Measurements from ENCODE around the gene TMEM238.

Gene TMEM238

DNA sequence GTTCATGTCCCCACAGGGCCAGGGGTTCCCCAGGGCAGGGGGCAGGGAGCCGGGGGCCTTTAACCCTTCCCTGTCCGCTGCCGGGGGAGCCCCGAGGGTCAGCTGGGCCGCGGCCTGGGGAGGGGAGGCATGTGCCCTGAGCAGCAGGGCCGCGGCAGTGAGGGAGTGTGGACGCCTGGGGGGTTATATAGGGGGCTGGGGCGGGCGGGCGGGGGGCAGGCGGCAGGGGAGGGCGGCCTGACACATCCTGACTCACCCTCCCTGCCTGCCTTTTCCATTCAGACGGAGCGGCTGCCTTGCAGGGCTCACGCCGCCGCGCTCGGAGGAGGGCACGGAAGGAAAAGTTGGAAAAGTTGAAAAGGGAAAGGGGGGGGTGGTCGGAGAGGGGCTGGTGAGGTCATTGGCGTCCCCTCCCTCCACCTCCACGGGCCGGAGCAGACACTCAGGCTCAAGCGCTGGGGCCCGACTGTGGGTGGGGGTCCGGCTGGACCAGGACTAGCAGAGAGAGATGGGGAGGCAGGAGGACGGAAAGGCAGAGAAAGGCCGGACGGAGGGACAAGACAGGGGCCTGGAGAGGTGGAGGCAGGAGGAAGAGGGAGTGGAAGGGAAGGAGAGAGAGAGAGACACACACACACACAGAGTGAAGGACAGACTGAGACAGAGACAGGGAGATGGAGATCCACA, 13.6 kb downstream of the TMEM238 start, which contains the start of gene IL11:
TSS of gene IL11 (minus strand) at position 159 of the 684 bp plus-strand sequence. CDS start at position 6, 153 bp downstream.
- H3K9ac ChIP-seq = no peak within 1 kb of the TSS; the same call in 1 of the 2 replicates
- no peaks in the 10 kb centered on the region for H3K9me3 ChIP-seq
- H4K20me1 ChIP-seq = peaks cover 34% of the 10 kb centered on the region
- H3K27me3 ChIP-seq = peaks cover 75% of the 10 kb centered on the region
- H3K36me3 ChIP-seq = no peaks in the 10 kb centered on the region
- H3K27ac ChIP-seq = no peak within 1 kb of the TSS
- H3K4me1 ChIP-seq = peaks cover 20% of the 10 kb centered on the region
- peak within 1 kb of the TSS; percentile 87 for H3K4me2 ChIP-seq
- TF ChIP-seq Cebpa-rat (IDR thresholded peaks at IDR 0.05) = no peak
- peak within 1 kb of the TSS; percentile 61 for H3K4me3 ChIP-seq

GRCh38 chr19:55369653-55370304, 14.3 kb downstream of the TMEM238 start:
- Histone ChIP-seq H3K27ac (no peak overlapping the region), H3K4me2 (peak overlapping the region; percentile 87), H3K9me3 (no peaks in the 10 kb centered on the region), H3K36me3 (no peaks in the 10 kb centered on the region), H3K27me3 (peaks cover 74% of the 10 kb centered on the region), H4K20me1 (peaks cover 34% of the 10 kb centered on the region), H3K4me1 (peaks cover 20% of the 10 kb centered on the region), H3K4me3 (peak overlapping the region; percentile 61), H3K9ac (no peak overlapping the region)
- TF ChIP-seq Cebpa-rat (IDR thresholded peaks at IDR 0.05) = no peak

- peak overlapping the region; percentile 61 for H3K4me3 ChIP-seq
Observed at GRCh38 chr19:55368701-55369563, 15.2 kb downstream of the TMEM238 start.

GRCh38 chr19:55368106-55368505, 16.0 kb downstream of the TMEM238 start:
- no peak overlapping the region for H3K4me3 ChIP-seq
- TF ChIP-seq Cebpa-rat (IDR thresholded peaks at IDR 0.05) = no peak
- no peak overlapping the region for H3K9ac ChIP-seq
- no peaks in the 10 kb centered on the region for H3K9me3 ChIP-seq
- no peaks in the 10 kb centered on the region for H3K36me3 ChIP-seq
- no peak overlapping the region for H3K4me2 ChIP-seq
- no peak overlapping the region for H3K27ac ChIP-seq
- peaks cover 65% of the 10 kb centered on the region for H3K27me3 ChIP-seq
- peaks cover 34% of the 10 kb centered on the region for H4K20me1 ChIP-seq
- peaks cover 24% of the 10 kb centered on the region for H3K4me1 ChIP-seq

More at GRCh38 chr19:55368701-55369563, 15.2 kb downstream of the TMEM238 start:
- peaks cover 24% of the 10 kb centered on the region for H3K4me1 ChIP-seq
- no peaks in the 10 kb centered on the region for H3K36me3 ChIP-seq
- TF ChIP-seq Cebpa-rat (IDR thresholded peaks at IDR 0.05) = no peak
- no peaks in the 10 kb centered on the region for H3K9me3 ChIP-seq
- H3K4me2 ChIP-seq = peak overlapping the region; percentile 80
- no peak overlapping the region; the same call in 1 of the 2 replicates for H3K9ac ChIP-seq
- no peak overlapping the region for H3K27ac ChIP-seq
- peaks cover 71% of the 10 kb centered on the region for H3K27me3 ChIP-seq
- H4K20me1 ChIP-seq = peaks cover 34% of the 10 kb centered on the region

DNA sequence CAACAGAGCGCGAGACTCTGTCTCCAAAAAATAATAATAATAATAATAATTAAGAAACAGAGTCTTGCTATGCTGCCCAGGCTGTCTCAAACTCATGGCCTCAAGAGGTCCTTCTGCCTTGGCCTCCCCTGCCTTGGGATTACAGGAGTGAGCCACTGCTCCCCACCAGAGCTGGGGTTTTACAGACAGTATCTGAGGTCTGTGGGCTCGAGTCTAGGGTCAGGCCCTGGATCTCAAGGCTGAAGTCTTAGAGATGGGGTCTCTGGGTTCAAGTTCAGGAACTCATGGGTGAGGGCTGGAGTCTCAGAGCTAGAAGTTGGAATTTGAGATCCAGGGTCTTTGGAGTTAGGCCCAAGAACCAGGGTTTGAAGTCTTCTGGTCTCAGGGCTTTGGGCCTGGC, 17.3 kb downstream of the TMEM238 start:
- Histone ChIP-seq H3K4me3 (no peak overlapping the region), H3K36me3 (no peaks in the 10 kb centered on the region), H3K9ac (no peak overlapping the region), H4K20me1 (peaks cover 26% of the 10 kb centered on the region), H3K27ac (no peak overlapping the region), H3K4me1 (peaks cover 17% of the 10 kb centered on the region), H3K4me2 (no peak overlapping the region), H3K9me3 (no peaks in the 10 kb centered on the region), H3K27me3 (peaks cover 52% of the 10 kb centered on the region)
- TF ChIP-seq Cebpa-rat (IDR thresholded peaks at IDR 0.05) = no peak

DNA sequence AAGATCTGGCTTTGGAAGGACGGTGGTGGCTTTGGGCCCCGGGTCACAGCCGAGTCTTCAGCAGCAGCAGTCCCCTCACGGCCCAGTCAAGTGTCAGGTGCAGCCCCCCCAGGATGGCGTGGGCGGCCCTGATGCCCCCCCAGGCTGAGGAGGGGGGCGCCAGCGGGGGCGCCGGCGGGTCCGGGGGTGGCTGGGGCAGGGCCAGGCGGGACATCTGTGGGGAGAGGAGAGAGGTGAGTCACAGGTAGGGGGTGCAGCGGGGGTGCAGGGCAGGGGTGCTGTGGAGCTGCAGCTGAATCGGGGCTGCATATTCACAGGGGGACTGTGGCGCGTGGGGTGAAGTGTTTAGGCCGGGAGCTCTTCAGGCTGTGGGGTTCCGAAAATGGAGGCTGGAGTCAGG, 18.1 kb downstream of the TMEM238 start:
- Histone ChIP-seq H3K27me3 (peaks cover 44% of the 10 kb centered on the region), H3K9me3 (no peaks in the 10 kb centered on the region), H3K9ac (no peak overlapping the region), H3K27ac (no peak overlapping the region), H3K4me2 (no peak overlapping the region), H3K4me3 (no peak overlapping the region), H3K36me3 (no peaks in the 10 kb centered on the region), H4K20me1 (peaks cover 23% of the 10 kb centered on the region), H3K4me1 (peaks cover 17% of the 10 kb centered on the region)
- TF ChIP-seq Cebpa-rat (IDR thresholded peaks at IDR 0.05) = no peak

- H3K9me3 ChIP-seq = no peaks in the 10 kb centered on the region
- no peak overlapping the region for H3K4me2 ChIP-seq
- no peak overlapping the region for H3K9ac ChIP-seq
- H3K27me3 ChIP-seq = peaks cover 36% of the 10 kb centered on the region
- no peak for TF ChIP-seq Cebpa-rat (IDR thresholded peaks at IDR 0.05)
- peaks cover 17% of the 10 kb centered on the region for H4K20me1 ChIP-seq
- no peak overlapping the region for H3K4me3 ChIP-seq
- no peak overlapping the region for H3K27ac ChIP-seq
- H3K4me1 ChIP-seq = peaks cover 17% of the 10 kb centered on the region
- H3K36me3 ChIP-seq = no peaks in the 10 kb centered on the region
Observed at GRCh38 chr19:55365245-55365644, 18.8 kb downstream of the TMEM238 start.

DNA sequence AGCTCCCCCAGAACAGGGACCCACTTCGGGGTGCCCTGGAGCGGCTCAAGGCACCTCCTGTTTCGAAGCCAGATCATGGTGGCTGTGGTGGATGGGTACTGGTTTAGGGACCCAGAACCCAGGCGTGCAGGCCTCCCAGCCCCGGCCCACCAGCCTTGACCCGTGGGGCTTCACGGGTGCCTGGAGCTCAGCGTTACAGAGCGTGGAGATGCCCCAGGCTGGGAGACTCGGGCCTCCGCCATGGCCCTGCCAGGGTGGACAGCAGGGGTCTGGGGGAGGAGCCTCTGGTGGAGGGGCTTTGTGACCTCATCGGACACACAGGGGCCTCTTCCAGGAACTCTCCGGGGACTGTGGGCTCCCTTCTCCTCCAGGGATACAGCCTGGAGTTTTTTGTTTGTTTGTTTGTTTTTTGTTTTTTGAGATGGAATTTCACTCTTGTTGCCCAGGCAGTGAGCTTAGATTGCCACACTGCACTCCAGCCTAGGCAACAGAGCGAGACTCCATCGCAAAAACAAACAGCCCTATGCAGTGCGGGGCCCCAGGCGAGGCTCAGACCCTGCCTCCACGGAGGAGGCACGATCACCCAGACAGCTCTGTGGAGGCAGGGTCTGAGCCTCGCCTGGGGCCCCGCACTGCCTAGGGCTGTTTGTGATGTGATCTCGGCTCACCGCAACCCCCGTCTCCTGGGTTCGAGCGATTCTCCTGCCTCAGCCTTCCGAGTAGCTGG, 20.9 kb downstream of the TMEM238 start, which contains the start of gene GARIN5B:
TSS of gene GARIN5B (minus strand) at position 271 of the 727 bp plus-strand sequence. CDS start at position 77, 194 bp downstream.
- Histone ChIP-seq H3K4me2 (no peak within 1 kb of the TSS), H3K9me3 (no peaks in the 10 kb centered on the region), H3K27me3 (peaks cover 16% of the 10 kb centered on the region), H4K20me1 (0 out of 2 replicates have a peak, but pooled peaks cover under 1% of the 10 kb centered on the region), H3K4me3 (no peak within 1 kb of the TSS), H3K27ac (no peak within 1 kb of the TSS), H3K36me3 (no peaks in the 10 kb centered on the region), H3K4me1 (0 out of 2 replicates have a peak, but pooled peaks cover 4% of the 10 kb centered on the region), H3K9ac (no peak within 1 kb of the TSS)
- no peak for TF ChIP-seq Cebpa-rat (IDR thresholded peaks at IDR 0.05)
